Glutamatergic neuron (in vitro differentiated cells): Measurements from ENCODE around the gene ERICH6B. TPM values are rescaled to one million over a fixed set of nuclear protein-coding genes. Genes with fewer than 3 reads are reported as not detected.
A peak's percentile ranks its signal among the peaks of the same experiment; 100 is the strongest.

Source experiments
- DNase-seq: peaks from one replicate; pipeline ENCODE4 v3.0.0; 2022
- H3K27ac Mint-ChIP-seq: one replicate; pipeline ENCODE4 v1.8.0; 2020; ENCODE audit warnings: mild to moderate bottlenecking, mixed read lengths, inconsistent platforms; ENCODE audit not compliant: unreplicated experiment
- H3K27me3 Mint-ChIP-seq: one replicate; pipeline ENCODE4 v1.8.0; 2020; ENCODE audit warnings: mild to moderate bottlenecking, moderate library complexity, mixed read lengths, inconsistent platforms; ENCODE audit not compliant: unreplicated experiment
- H3K36me3 Mint-ChIP-seq: one replicate; pipeline ENCODE4 v1.8.0; 2020; ENCODE audit warnings: mild to moderate bottlenecking, mixed read lengths, inconsistent platforms; ENCODE audit not compliant: unreplicated experiment
- H3K4me1 Mint-ChIP-seq: one replicate; pipeline ENCODE4 v1.8.0; 2020; ENCODE audit warnings: mild to moderate bottlenecking, low read depth, mixed read lengths, inconsistent platforms; ENCODE audit not compliant: unreplicated experiment
- H3K4me3 Mint-ChIP-seq: one replicate; pipeline ENCODE4 v1.8.0; 2020; ENCODE audit warnings: mild to moderate bottlenecking, mixed read lengths, inconsistent platforms; ENCODE audit not compliant: unreplicated experiment
- H3K9me3 Mint-ChIP-seq: one replicate; pipeline ENCODE4 v1.8.0; 2020; ENCODE audit warnings: mild to moderate bottlenecking, moderate library complexity, mixed read lengths, inconsistent platforms; ENCODE audit not compliant: unreplicated experiment
- CTCF ChIP-seq: fragments of 200-600 bp; sonication (generic); IDR thresholded peaks from one replicate; pipeline ENCODE4 v1.5.0; 2021; ENCODE audit not compliant: partially characterized antibody, unreplicated experiment
- total RNA-seq: library from RNA; stranded (reverse); fragmentation: NEBNext Ultra II Directional; extraction: Animal tissue kit (Norgen Biotek cat#: 25700); gene quantifications from one replicate; pipeline ENCODE4 v1.2.1, GENCODE V29; 2021; ENCODE audit not compliant: unreplicated experiment

The ERICH6B gene
- total RNA-seq, 1 donor from 2014 or later: not detected

- Mint-ChIP-seq H3K27ac (no peak overlapping the region), H3K27me3 (peaks cover 5% of the 10 kb centered on the region), H3K4me1 (peaks cover 2% of the 10 kb centered on the region), H3K4me3 (no peak overlapping the region), H3K36me3 (peaks cover 17% of the 10 kb centered on the region), H3K9me3 (no peaks in the 10 kb centered on the region)
- no peak for TF ChIP-seq CTCF
- no peak for DNase-seq
Measured at GRCh38 chr13:45598597-45598996, 16.9 kb downstream of the ERICH6B start.

- no peak overlapping the region for H3K27ac Mint-ChIP-seq
- H3K27me3 Mint-ChIP-seq: peaks cover 5% of the 10 kb centered on the region
- H3K9me3 Mint-ChIP-seq: no peaks in the 10 kb centered on the region
- no peak overlapping the region for H3K4me3 Mint-ChIP-seq
- H3K4me1 Mint-ChIP-seq: peaks cover 2% of the 10 kb centered on the region
- TF ChIP-seq CTCF: no peak
- peaks cover 9% of the 10 kb centered on the region for H3K36me3 Mint-ChIP-seq
- no peak for DNase-seq
Measured at GRCh38 chr13:45596800-45597475, 18.6 kb downstream of the ERICH6B start.

GRCh38 chr13:45595965-45596364, 19.6 kb downstream of the ERICH6B start:
- H3K36me3 Mint-ChIP-seq: peaks cover 9% of the 10 kb centered on the region
- TF ChIP-seq CTCF: no peak
- H3K27me3 Mint-ChIP-seq: peaks cover 5% of the 10 kb centered on the region
- no peak overlapping the region for H3K4me3 Mint-ChIP-seq
- H3K4me1 Mint-ChIP-seq: peaks cover 2% of the 10 kb centered on the region
- DNase-seq: no peak
- H3K27ac Mint-ChIP-seq: peak overlapping the region; percentile 34
- H3K9me3 Mint-ChIP-seq: no peaks in the 10 kb centered on the region

GRCh38 chr13:45594764-45595163, 20.8 kb downstream of the ERICH6B start:
- Mint-ChIP-seq H3K36me3 (peaks cover 9% of the 10 kb centered on the region), H3K9me3 (no peaks in the 10 kb centered on the region), H3K4me3 (no peak overlapping the region), H3K27ac (no peak overlapping the region), H3K27me3 (peaks cover 5% of the 10 kb centered on the region), H3K4me1 (peaks cover 2% of the 10 kb centered on the region)
- no peak for TF ChIP-seq CTCF
- no peak for DNase-seq

- DNase-seq: no peak
- H3K27ac Mint-ChIP-seq: no peak overlapping the region
- no peak for TF ChIP-seq CTCF
- no peak overlapping the region for H3K4me3 Mint-ChIP-seq
- no peaks in the 10 kb centered on the region for H3K9me3 Mint-ChIP-seq
- peaks cover 9% of the 10 kb centered on the region for H3K36me3 Mint-ChIP-seq
- H3K4me1 Mint-ChIP-seq: peaks cover 2% of the 10 kb centered on the region
- peaks cover 5% of the 10 kb centered on the region for H3K27me3 Mint-ChIP-seq
Measured at GRCh38 chr13:45594227-45594626, 21.3 kb downstream of the ERICH6B start.
